OCI-LY7 (cell line): ENCODE data around the gene UBL4A. TPM values are rescaled to one million over a fixed set of nuclear protein-coding genes. Genes with fewer than 3 reads are reported as not detected.

Source experiments
- BruUV-seq: library from RNA; stranded (reverse); fragments of 400-500 nt; replicated peaks from 2 replicates; lab custom pipeline; 2021; lab: Mats Ljungman, UMichigan
- CTCF ChIA-PET: fragments of 300-600 bp; sonication (Branson Sonifier 250); formaldehyde crosslinking; loops from one replicate; lab custom pipeline; 2022; ENCODE audit warnings: antibody characterized with exemption; ENCODE audit not compliant: unreplicated experiment; lab: Charles Lee
- POLR2A ChIA-PET: fragments of 300-600 bp; sonication (Branson Sonifier 250); formaldehyde crosslinking; loops from one replicate; lab custom pipeline; 2022; ENCODE audit warnings: antibody characterized with exemption; lab: Charles Lee
- DNase-seq: peaks from one replicate; pipeline ENCODE4 v3.0.0-alpha.2; 2015; ENCODE audit warnings: low spot score
- H2AFZ ChIP-seq: fragments of 200-600 bp; sonication (generic), shearing (Covaris generic); 2 replicates; pipeline ENCODE4 v1.6.1; 2014; ENCODE audit warnings: mild to moderate bottlenecking, antibody characterized with exemption, low read length, moderate library complexity
- H3K27ac ChIP-seq: fragments of 200-600 bp; sonication (generic); 2 replicates; pipeline ENCODE4 v1.5.1; 2014; ENCODE audit warnings: mixed run types, low read depth, mild to moderate bottlenecking, moderate library complexity, low read length, inconsistent platforms; ENCODE audit not compliant: poor library complexity, severe bottlenecking
- H3K36me3 ChIP-seq: fragments of 200-600 bp; sonication (generic); 2 replicates; pipeline ENCODE4 v1.6.1; 2014; ENCODE audit warnings: mild to moderate bottlenecking, antibody characterized with exemption, low read length, moderate library complexity, mixed read lengths; ENCODE audit not compliant: insufficient read depth
- H3K4me1 ChIP-seq: fragments of 200-600 bp; sonication (generic); 2 replicates; pipeline ENCODE4 v1.5.1; 2014; ENCODE audit warnings: mild to moderate bottlenecking, low read length; ENCODE audit not compliant: insufficient read depth, poor library complexity, severe bottlenecking
- H3K4me2 ChIP-seq: fragments of 200-600 bp; sonication (generic); 2 replicates; pipeline ENCODE4 v1.6.1; 2014; ENCODE audit warnings: mild to moderate bottlenecking, low read length
- H3K4me3 ChIP-seq: fragments of 200-600 bp; sonication (generic); 2 replicates; pipeline ENCODE4 v1.5.1; 2014; ENCODE audit warnings: mild to moderate bottlenecking, low read depth, low read length; ENCODE audit not compliant: poor library complexity, severe bottlenecking
- H3K79me2 ChIP-seq: fragments of 200-600 bp; sonication (generic); 2 replicates; pipeline ENCODE4 v1.6.1; 2016; ENCODE audit warnings: low read depth, mild to moderate bottlenecking, low read length, moderate library complexity, mixed read lengths; ENCODE audit not compliant: insufficient read depth
- H3K9me2 ChIP-seq: fragments of 200-600 bp; sonication (generic); 2 replicates; pipeline ENCODE4 v1.6.1; 2016; ENCODE audit warnings: mild to moderate bottlenecking, low read length, mixed read lengths; ENCODE audit not compliant: insufficient read depth
- H3K9me3 ChIP-seq: fragments of 200-600 bp; sonication (generic); 2 replicates; pipeline ENCODE4 v1.6.1; 2014; ENCODE audit warnings: mild to moderate bottlenecking, mixed run types, low read length, mixed read lengths
- H4K20me1 ChIP-seq: fragments of 200-600 bp; sonication (generic); 2 replicates; pipeline ENCODE4 v1.6.1; 2014; ENCODE audit warnings: mild to moderate bottlenecking, antibody characterized with exemption, low read length, moderate library complexity, mixed read lengths; ENCODE audit not compliant: insufficient read depth
- EZH2phosphoT487 ChIP-seq: fragments of 200-600 bp; sonication (generic); IDR thresholded peaks from 2 replicates; pipeline ENCODE4 v1.6.1; 2018; ENCODE audit warnings: low read depth, borderline replicate concordance, mild to moderate bottlenecking, mixed run types, antibody characterized with exemption, low read length, moderate library complexity, mixed read lengths
- intact Hi-C: fragments of 100-400 bp; cut with micrococcal nuclease; formaldehyde crosslinking; loops from one replicate; pipeline ENCODE4 v1.10.0; 2022; ENCODE audit not compliant: unreplicated experiment
- total RNA-seq, 2 experiments: library from RNA; depleted of rRNA in 1 of 2; stranded (reverse); fragments of >200 nt in 1 of 2; shearing (Covaris generic) in 1 of 2; gene quantifications; 2 replicates each; pipeline ENCODE4 v1.2.3, GENCODE V29; 2014 to 2022
- TF ChIP-seq, protein P1 (sequence below): fragments of 200-600 bp; sonication (generic); conservative IDR thresholded peaks from 2 replicates; pipeline ENCODE4 v1.5.1; 2014; ENCODE audit warnings: mild to moderate bottlenecking, antibody characterized with exemption, low read length, moderate library complexity, mixed read lengths

Gene UBL4A
- total RNA-seq, 2 experiments from 2014 or later: 49.7 to 89.9 TPM

DNA sequence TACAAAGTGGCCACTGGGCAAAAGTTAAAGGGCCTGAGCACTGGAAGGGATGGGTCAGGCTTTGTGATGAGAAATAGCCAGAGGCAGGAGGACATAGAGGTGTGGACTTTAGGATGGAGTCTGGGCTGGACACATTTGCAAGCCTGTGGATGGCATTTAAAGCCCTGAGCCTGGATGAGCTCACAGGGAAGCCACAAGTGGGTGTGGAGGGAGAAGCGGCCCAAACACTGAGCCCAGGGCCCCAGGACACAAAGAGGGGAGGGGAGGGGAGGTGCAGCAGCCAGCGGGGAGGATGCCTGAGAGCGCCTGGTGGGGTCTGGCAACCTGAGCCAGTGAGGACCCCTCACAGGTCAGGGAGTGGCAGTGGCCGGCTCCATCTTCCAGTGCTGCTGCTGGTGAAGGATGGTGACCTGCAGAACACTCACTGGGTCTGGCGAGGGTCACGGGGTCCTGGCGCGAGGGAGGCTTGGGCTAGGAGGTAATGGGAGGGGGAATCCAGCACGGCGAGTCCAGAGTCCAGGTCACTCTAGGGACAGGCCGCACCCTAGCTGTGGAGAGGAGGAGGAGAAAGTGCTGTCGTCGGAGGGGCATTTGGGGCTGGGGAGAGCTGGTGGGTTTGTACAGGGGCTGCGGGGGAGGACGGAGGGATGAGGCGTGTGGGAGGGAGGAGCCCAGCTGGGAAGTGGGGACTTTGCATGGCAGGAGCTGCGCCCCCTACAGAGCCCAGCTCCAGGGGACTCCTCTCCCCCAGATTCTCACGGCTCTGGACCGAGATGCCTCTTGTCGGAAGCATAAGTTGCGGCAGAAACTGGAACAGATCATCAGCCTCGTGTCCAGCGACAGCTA is 14.4 kb downstream of the UBL4A start:
- no peak overlapping the region for H3K27ac ChIP-seq
- ChIA-PET POLR2A (no interaction called here), CTCF (no interaction called here)
- H3K9me2 ChIP-seq: no peaks in the 10 kb centered on the region
- H3K4me1 ChIP-seq: no peaks in the 10 kb centered on the region
- no peak overlapping the region for H2AFZ ChIP-seq
- no peak for TF ChIP-seq EZH2phosphoT487
- TF ChIP-seq, protein P1, sequence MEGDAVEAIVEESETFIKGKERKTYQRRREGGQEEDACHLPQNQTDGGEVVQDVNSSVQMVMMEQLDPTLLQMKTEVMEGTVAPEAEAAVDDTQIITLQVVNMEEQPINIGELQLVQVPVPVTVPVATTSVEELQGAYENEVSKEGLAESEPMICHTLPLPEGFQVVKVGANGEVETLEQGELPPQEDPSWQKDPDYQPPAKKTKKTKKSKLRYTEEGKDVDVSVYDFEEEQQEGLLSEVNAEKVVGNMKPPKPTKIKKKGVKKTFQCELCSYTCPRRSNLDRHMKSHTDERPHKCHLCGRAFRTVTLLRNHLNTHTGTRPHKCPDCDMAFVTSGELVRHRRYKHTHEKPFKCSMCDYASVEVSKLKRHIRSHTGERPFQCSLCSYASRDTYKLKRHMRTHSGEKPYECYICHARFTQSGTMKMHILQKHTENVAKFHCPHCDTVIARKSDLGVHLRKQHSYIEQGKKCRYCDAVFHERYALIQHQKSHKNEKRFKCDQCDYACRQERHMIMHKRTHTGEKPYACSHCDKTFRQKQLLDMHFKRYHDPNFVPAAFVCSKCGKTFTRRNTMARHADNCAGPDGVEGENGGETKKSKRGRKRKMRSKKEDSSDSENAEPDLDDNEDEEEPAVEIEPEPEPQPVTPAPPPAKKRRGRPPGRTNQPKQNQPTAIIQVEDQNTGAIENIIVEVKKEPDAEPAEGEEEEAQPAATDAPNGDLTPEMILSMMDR: no peak
- no peak overlapping the region for H3K4me3 ChIP-seq
- H3K9me3 ChIP-seq: no peaks in the 10 kb centered on the region
- no peaks in the 10 kb centered on the region for H4K20me1 ChIP-seq
- intact Hi-C loops: no loop called here
- no peak for DNase-seq
- BruUV-seq: no TSS peak
- no peak overlapping the region for H3K4me2 ChIP-seq
- no peaks in the 10 kb centered on the region for H3K79me2 ChIP-seq
- no peaks in the 10 kb centered on the region for H3K36me3 ChIP-seq

DNA sequence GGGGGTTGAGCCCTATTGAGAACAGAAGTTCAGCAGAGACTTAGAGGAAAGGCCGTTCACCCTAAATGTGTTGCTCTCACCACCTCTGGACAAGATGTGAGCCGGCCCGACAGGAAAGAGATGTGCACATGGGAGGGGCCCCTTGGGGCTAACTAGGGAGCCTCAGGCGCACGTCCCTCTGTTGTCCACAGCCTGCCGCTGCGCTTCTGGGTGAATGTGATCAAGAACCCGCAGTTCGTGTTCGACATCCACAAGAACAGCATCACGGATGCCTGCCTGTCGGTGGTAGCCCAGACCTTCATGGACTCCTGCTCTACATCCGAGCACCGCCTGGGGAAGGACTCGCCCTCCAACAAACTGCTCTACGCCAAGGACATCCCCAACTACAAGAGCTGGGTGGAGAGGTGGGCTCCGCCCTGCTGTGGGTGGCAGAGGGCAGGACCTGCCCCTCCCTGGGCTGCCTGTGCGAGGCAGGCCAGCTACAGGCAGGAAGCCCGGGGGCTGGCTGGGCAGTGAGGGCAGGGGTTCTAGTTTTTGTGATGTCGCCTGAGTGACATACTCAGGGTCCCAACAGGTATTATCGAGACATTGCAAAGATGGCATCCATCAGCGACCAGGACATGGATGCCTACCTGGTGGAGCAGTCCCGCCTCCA is 15.4 kb downstream of the UBL4A start:
- Histone ChIP-seq H3K27ac (no peak overlapping the region), H3K4me1 (no peaks in the 10 kb centered on the region), H3K4me3 (no peak overlapping the region), H3K36me3 (no peaks in the 10 kb centered on the region), H3K9me2 (no peaks in the 10 kb centered on the region), H3K4me2 (no peak overlapping the region), H2AFZ (no peak overlapping the region), H3K9me3 (no peaks in the 10 kb centered on the region), H3K79me2 (no peaks in the 10 kb centered on the region), H4K20me1 (no peaks in the 10 kb centered on the region)
- TF ChIP-seq EZH2phosphoT487: no peak
- TF ChIP-seq, protein P1: no peak
- intact Hi-C loops: no loop called here
- POLR2A ChIA-PET: no interaction called here
- no peak for DNase-seq
- CTCF ChIA-PET: no interaction called here
- BruUV-seq: no TSS peak

DNA sequence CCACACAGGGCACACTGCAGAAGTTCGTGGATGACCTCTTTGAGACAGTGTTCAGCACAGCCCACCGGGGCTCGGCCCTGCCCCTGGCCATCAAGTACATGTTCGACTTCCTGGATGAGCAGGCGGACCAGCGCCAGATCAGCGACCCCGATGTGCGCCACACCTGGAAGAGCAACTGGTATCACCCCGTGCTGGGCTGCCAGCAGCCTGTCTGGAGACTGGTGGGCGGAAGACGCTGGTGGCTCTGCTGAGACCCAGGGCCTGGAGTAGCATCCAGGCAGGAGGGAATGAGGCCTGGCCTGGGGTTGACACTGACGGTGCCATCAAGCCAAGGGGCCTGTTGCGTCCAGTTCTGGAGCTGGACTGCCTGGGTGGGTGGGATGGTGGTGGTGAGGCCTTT is 16.0 kb downstream of the UBL4A start:
- H3K9me2 ChIP-seq: no peaks in the 10 kb centered on the region
- H3K9me3 ChIP-seq: no peaks in the 10 kb centered on the region
- no TSS peak for BruUV-seq
- no peaks in the 10 kb centered on the region for H3K36me3 ChIP-seq
- intact Hi-C loops: no loop called here
- no peaks in the 10 kb centered on the region for H3K79me2 ChIP-seq
- TF ChIP-seq, protein P1: no peak
- no peak overlapping the region for H3K27ac ChIP-seq
- ChIA-PET POLR2A (no interaction called here), CTCF (no interaction called here)
- H3K4me3 ChIP-seq: no peak overlapping the region
- H3K4me1 ChIP-seq: no peaks in the 10 kb centered on the region
- no peak overlapping the region for H3K4me2 ChIP-seq
- H4K20me1 ChIP-seq: no peaks in the 10 kb centered on the region
- H2AFZ ChIP-seq: no peak overlapping the region
- no peak for DNase-seq
